ENCODE measurements around the gene GSTA3.
"Not testable (repeated sequence)": the region's sequence is repeated elsewhere in the genome, so short reads cannot be mapped to it uniquely, and the experiment has no call there.

- not testable (repeated sequence) for TF ChIP-seq POLR2A (IDR thresholded peaks at IDR 0.05); CTCF (IDR thresholded peaks at IDR 0.05 in 4 of 5, conservative IDR thresholded peaks at IDR 0.05 in 1 of 5)
Observed at GRCh38 chr6:52919511-52919910, 10.0 kb upstream of the GSTA3 start.
